ENCODE measurements around the gene BAZ2A. TPM values are rescaled to one million over a fixed set of nuclear protein-coding genes. Genes with fewer than 3 reads are reported as not detected.
A peak's percentile ranks its signal among the peaks of the same experiment; 100 is the strongest.
"Not testable (repeated sequence)": the region's sequence is repeated elsewhere in the genome, so short reads cannot be mapped to it uniquely, and the experiment has no call there.

BAZ2A gene
- polyA plus RNA-seq, 2 donors: 16.4 to 47.5 TPM

DNA sequence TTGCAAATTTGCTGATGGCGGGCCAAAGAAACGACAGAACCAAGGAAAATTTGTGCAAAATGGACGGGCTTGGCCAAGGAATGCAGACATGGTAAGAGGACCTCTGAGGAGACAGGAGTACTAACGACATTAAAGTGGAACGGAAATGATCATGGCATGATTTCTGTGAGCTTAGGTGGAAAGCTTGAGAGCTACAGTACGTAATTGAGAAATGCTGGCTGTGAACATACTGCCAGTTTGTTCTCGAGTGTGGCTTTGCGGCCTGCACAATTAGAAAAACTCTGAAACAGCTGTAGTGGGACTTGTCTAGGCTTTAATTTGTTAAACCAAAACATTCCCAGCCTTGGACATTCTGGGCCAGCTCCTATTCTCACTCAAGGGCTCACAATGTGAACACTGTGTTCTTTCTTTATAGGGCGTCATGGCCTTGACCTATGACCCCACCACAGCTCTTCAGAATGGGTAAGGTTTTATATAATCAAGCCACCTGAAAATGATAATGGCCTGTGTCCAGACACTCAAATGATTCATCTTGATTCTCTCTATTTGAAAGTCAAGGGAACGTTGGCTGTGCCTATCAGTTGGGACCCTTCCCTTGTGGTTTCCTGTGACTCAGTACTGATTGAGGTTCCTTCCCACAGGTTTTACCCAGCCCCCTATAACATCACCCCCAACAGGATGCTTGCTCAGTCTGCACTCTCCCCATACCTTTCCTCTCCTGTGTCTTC is 48.5 kb downstream of the BAZ2A start:
- Histone ChIP-seq H3K27ac (ENCODE audit: low read depth in 2 of 2, low read length in 1 of 2) (peak overlapping the region in 1 of 2 donors; percentile 36), H3K9me3 (ENCODE audit: control insufficient read depth in 2 of 2, insufficient read depth in 1 of 2, low read depth in 1 of 2, low read length in 1 of 2) (no peaks in the 10 kb centered on the region), H3K36me3 (ENCODE audit: control insufficient read depth in 2 of 2, insufficient read depth in 2 of 2, low read length in 1 of 2) (peaks cover 2 to 5% of the 10 kb centered on the region in 2 donors), H3K27me3 (ENCODE audit: control insufficient read depth in 1 of 2, insufficient read depth in 2 of 2, low read length in 2 of 2) (no peaks in the 10 kb centered on the region), H3K4me1 (ENCODE audit: control insufficient read depth in 2 of 2, insufficient read depth in 2 of 2, low read length in 1 of 2) (no peaks in the 10 kb centered on the region), H3K4me3 (ENCODE audit: low read depth in 1 of 2, low read length in 2 of 2) (no peak overlapping the region)
- WGBS, 2 donors: 79% methylated on average over 10 of the region's 10 CpGs

DNA sequence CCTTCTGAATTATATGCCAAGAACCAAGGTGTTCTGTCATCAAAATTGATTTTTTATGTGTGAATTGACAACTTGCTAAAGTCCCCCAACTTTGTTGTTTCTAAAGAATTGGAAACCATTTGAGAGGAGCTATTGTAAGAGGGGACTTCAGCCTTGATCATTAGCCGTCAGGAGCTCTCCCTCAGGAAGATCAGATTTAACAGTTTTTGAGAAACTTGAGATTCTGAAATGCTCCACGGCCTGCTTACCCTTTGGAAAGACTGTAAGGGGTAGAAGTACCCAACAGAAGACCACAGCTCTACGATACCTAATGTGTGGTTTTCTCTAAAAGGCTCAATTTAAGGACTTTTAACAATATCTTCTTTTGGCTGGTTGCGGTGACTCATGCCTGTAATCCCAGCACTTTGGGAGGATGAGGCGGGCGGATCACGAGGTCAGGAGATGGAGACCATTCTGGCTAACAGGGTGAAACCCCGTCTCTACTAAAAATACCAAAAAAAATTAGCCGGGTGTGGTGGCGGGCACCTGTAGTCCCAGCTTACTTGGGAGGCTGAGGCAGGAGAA is 51.1 kb downstream of the BAZ2A start:
- WGBS, 2 donors: 91 to 92% methylated on average over 10 of the region's 10 CpGs
- no peak overlapping the region for H3K4me3 ChIP-seq (ENCODE audit: low read depth in 1 of 2, low read length in 2 of 2)
- H3K4me1 ChIP-seq (ENCODE audit: control insufficient read depth in 2 of 2, insufficient read depth in 2 of 2, low read length in 1 of 2): no peaks in the 10 kb centered on the region
- H3K27me3 ChIP-seq (ENCODE audit: control insufficient read depth in 1 of 2, insufficient read depth in 2 of 2, low read length in 2 of 2): no peaks in the 10 kb centered on the region
- no peak overlapping the region for H3K27ac ChIP-seq (ENCODE audit: low read depth in 2 of 2, low read length in 1 of 2)
- no peaks in the 10 kb centered on the region for H3K9me3 ChIP-seq (ENCODE audit: control insufficient read depth in 2 of 2, insufficient read depth in 1 of 2, low read depth in 1 of 2, low read length in 1 of 2)
- H3K36me3 ChIP-seq (ENCODE audit: control insufficient read depth in 2 of 2, insufficient read depth in 2 of 2, low read length in 1 of 2): peaks cover 2 to 5% of the 10 kb centered on the region in 2 donors

DNA sequence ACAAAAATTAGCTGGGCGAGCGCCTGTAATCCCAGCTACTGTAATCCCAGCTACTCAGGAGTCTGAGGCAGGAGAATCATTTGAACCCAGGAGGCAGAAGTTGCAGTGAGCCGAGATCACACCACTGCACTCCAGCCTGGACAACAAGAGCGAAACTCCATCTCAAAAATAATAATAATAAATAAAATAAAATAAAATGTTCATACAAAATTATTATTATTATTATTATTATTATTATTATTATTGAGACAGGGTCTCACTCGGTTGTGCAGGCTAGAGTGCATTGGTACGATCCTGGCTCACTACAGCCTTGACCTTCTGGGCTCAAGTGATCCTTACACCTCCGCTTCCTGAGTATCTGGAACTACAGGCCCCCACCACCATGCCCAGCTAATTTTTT is 52.9 kb downstream of the BAZ2A start:
- WGBS, 2 donors: 94 to 95% methylated on average over 7 of the region's 7 CpGs
- H3K27me3 ChIP-seq (ENCODE audit: control insufficient read depth in 1 of 2, insufficient read depth in 2 of 2, low read length in 2 of 2); H3K4me1 ChIP-seq (ENCODE audit: control insufficient read depth in 2 of 2, insufficient read depth in 2 of 2, low read length in 1 of 2); H3K36me3 ChIP-seq (ENCODE audit: control insufficient read depth in 2 of 2, insufficient read depth in 2 of 2, low read length in 1 of 2); H3K4me3 ChIP-seq (ENCODE audit: low read depth in 1 of 2, low read length in 2 of 2); H3K9me3 ChIP-seq (ENCODE audit: control insufficient read depth in 2 of 2, insufficient read depth in 1 of 2, low read depth in 1 of 2, low read length in 1 of 2); H3K27ac ChIP-seq (ENCODE audit: low read depth in 2 of 2, low read length in 1 of 2): not testable (repeated sequence)

DNA sequence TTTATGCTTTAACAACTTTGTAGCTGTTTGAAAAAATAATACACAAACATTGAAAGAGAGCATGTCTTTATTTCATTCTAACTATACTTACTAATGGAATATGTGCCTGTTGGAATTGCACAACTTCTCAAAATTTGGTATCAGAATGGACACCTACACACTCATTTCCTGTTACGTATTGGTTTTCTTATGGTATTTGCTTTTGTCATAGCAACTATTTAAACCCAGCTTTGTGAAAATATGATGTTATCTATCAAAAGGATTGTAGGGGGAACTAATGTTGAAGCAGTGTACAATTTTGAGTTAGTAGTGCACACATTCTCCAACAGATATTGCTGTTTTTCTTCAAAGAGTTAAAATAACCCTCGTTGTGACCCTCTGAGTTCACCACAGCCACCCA is 55.9 kb downstream of the BAZ2A start:
- Histone ChIP-seq H3K4me1 (ENCODE audit: control insufficient read depth in 2 of 2, insufficient read depth in 2 of 2, low read length in 1 of 2) (no peaks in the 10 kb centered on the region), H3K36me3 (ENCODE audit: control insufficient read depth in 2 of 2, insufficient read depth in 2 of 2, low read length in 1 of 2) (peaks cover 0 to 2% of the 10 kb centered on the region in 2 donors), H3K27ac (ENCODE audit: low read depth in 2 of 2, low read length in 1 of 2) (no peak overlapping the region), H3K27me3 (ENCODE audit: control insufficient read depth in 1 of 2, insufficient read depth in 2 of 2, low read length in 2 of 2) (no peaks in the 10 kb centered on the region), H3K9me3 (ENCODE audit: control insufficient read depth in 2 of 2, insufficient read depth in 1 of 2, low read depth in 1 of 2, low read length in 1 of 2) (no peaks in the 10 kb centered on the region), H3K4me3 (ENCODE audit: low read depth in 1 of 2, low read length in 2 of 2) (no peak overlapping the region)
- WGBS, 2 donors: 45 to 65% methylated on average over 2 of the region's 2 CpGs

DNA sequence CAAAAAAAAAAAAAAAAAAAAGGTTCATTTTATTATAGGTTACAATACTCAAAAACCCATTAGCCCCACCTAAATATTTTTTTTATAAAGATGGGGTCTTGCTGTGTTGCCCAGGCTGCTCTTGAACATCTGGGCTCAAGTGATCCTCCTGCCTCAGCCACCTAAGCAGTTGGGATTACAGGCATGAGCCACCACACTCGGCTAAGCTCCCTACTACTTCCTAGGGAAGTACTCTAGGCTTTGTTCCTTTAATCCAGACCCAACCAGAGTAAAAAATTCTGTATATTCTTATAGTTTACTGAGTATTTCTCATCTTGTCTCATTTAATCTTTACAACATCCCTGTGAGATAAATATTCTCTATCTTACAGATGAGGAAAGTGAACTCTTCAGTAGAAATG is 57.8 kb downstream of the BAZ2A start:
- no peak overlapping the region for H3K27ac ChIP-seq (ENCODE audit: low read depth in 2 of 2, low read length in 1 of 2)
- WGBS, 2 donors: 62 to 70% methylated on average over 1 of the region's 1 CpG
- H3K9me3 ChIP-seq (ENCODE audit: control insufficient read depth in 2 of 2, insufficient read depth in 1 of 2, low read depth in 1 of 2, low read length in 1 of 2): no peaks in the 10 kb centered on the region
- no peaks in the 10 kb centered on the region for H3K27me3 ChIP-seq (ENCODE audit: control insufficient read depth in 1 of 2, insufficient read depth in 2 of 2, low read length in 2 of 2)
- H3K36me3 ChIP-seq (ENCODE audit: control insufficient read depth in 2 of 2, insufficient read depth in 2 of 2, low read length in 1 of 2): peaks cover 0 to 2% of the 10 kb centered on the region in 2 donors
- H3K4me1 ChIP-seq (ENCODE audit: control insufficient read depth in 2 of 2, insufficient read depth in 2 of 2, low read length in 1 of 2): no peaks in the 10 kb centered on the region
- H3K4me3 ChIP-seq (ENCODE audit: low read depth in 1 of 2, low read length in 2 of 2): no peak overlapping the region

DNA sequence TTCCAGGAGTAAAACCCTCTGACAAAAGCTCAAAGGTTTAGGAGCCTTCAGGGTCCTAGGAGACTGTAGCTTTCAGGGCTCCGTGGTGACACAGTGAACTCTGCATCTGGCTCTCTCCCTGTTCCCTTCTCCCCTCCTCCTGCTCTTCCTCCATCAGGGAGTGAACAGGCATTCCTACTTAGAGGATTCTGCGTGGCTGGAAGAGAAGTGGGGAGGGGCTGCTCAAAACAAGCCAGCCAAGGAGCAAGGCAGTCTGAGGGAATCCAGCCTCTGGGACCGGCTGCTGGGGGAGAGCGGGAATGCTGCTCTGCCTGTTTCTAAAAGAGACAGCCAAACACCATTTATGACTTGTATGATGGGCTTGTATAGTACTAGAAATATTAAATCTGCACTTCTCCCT is 59.0 kb downstream of the BAZ2A start:
- Histone ChIP-seq H3K27me3 (ENCODE audit: control insufficient read depth in 1 of 2, insufficient read depth in 2 of 2, low read length in 2 of 2) (no peaks in the 10 kb centered on the region), H3K4me3 (ENCODE audit: low read depth in 1 of 2, low read length in 2 of 2) (no peak overlapping the region), H3K9me3 (ENCODE audit: control insufficient read depth in 2 of 2, insufficient read depth in 1 of 2, low read depth in 1 of 2, low read length in 1 of 2) (no peaks in the 10 kb centered on the region), H3K27ac (ENCODE audit: low read depth in 2 of 2, low read length in 1 of 2) (peak overlapping the region in 1 of 2 donors; percentile 20), H3K4me1 (ENCODE audit: control insufficient read depth in 2 of 2, insufficient read depth in 2 of 2, low read length in 1 of 2) (no peaks in the 10 kb centered on the region), H3K36me3 (ENCODE audit: control insufficient read depth in 2 of 2, insufficient read depth in 2 of 2, low read length in 1 of 2) (peaks cover 0 to 2% of the 10 kb centered on the region in 2 donors)
- WGBS, 2 donors: 59 to 62% methylated on average over 4 of the region's 4 CpGs

DNA sequence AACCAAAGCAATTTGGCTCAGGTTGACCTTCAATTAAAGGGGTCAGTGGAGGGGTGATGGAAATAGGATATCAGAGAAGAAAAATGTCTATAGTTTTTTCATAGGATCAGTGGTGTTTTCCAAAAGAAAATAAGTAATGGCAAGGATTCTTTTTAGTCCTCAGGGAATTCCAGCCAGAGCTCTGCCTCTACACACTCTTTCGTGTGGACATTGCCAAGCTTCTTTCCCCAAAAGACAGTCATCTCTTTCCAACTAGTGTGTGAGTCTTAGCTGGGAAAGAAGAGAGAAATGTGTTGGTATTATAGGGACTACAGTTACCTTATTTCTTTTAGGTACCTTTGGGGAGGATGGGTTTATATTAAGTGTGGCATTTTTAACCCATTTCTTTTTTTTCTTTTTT is 62.0 kb downstream of the BAZ2A start:
- WGBS, 2 donors: 69 to 85% methylated on average over 1 of the region's 1 CpG
- H3K9me3 ChIP-seq (ENCODE audit: control insufficient read depth in 2 of 2, insufficient read depth in 1 of 2, low read depth in 1 of 2, low read length in 1 of 2): no peaks in the 10 kb centered on the region

DNA sequence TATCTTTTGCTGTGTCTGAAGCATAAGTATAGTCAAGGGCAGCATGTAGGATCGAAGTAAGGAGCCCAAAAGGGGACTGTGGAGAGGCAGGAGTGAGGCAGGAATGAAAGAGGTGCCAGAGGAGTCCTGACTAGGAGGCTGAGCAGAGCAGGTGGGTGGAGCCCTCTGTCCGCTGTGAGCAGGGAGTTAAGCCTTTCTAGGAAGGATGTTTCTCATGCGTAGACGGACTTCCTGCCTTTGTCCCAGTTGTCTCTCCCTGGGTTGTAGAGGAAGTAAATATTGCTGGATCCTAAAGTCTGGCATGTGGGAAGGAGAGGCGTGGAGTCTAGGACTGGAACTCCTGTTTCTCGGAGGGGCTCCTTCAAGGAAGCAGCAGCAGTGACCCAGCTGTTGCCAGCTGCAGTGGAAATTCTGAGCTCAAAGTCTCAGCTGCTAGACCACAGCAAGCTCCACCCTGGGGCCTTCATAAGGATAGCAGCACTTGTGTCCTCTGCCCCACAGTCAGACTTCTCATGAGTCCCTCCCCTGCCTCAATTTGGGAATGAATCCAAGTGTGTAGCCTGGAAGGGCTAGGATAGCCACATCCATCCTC is 64.5 kb downstream of the BAZ2A start:
- Histone ChIP-seq H3K4me3 (ENCODE audit: low read depth in 1 of 2, low read length in 2 of 2) (no peak overlapping the region), H3K27ac (ENCODE audit: low read depth in 2 of 2, low read length in 1 of 2) (peak overlapping the region; percentile 49 to 68), H3K9me3 (ENCODE audit: control insufficient read depth in 2 of 2, insufficient read depth in 1 of 2, low read depth in 1 of 2, low read length in 1 of 2) (no peaks in the 10 kb centered on the region), H3K27me3 (ENCODE audit: control insufficient read depth in 1 of 2, insufficient read depth in 2 of 2, low read length in 2 of 2) (no peaks in the 10 kb centered on the region), H3K36me3 (ENCODE audit: control insufficient read depth in 2 of 2, insufficient read depth in 2 of 2, low read length in 1 of 2) (peaks cover 0 to 2% of the 10 kb centered on the region in 2 donors), H3K4me1 (ENCODE audit: control insufficient read depth in 2 of 2, insufficient read depth in 2 of 2, low read length in 1 of 2) (no peaks in the 10 kb centered on the region)
- 29 to 35% methylated on average over 6 of the region's 6 CpGs for WGBS, 2 donors

More for the DNA sequence above, 62.0 kb downstream of the BAZ2A start:
- Histone ChIP-seq H3K4me1 (ENCODE audit: control insufficient read depth in 2 of 2, insufficient read depth in 2 of 2, low read length in 1 of 2) (no peaks in the 10 kb centered on the region), H3K36me3 (ENCODE audit: control insufficient read depth in 2 of 2, insufficient read depth in 2 of 2, low read length in 1 of 2) (peaks cover 0 to 2% of the 10 kb centered on the region in 2 donors), H3K4me3 (ENCODE audit: low read depth in 1 of 2, low read length in 2 of 2) (no peak overlapping the region), H3K27ac (ENCODE audit: low read depth in 2 of 2, low read length in 1 of 2) (no peak overlapping the region), H3K27me3 (ENCODE audit: control insufficient read depth in 1 of 2, insufficient read depth in 2 of 2, low read length in 2 of 2) (no peaks in the 10 kb centered on the region)

DNA sequence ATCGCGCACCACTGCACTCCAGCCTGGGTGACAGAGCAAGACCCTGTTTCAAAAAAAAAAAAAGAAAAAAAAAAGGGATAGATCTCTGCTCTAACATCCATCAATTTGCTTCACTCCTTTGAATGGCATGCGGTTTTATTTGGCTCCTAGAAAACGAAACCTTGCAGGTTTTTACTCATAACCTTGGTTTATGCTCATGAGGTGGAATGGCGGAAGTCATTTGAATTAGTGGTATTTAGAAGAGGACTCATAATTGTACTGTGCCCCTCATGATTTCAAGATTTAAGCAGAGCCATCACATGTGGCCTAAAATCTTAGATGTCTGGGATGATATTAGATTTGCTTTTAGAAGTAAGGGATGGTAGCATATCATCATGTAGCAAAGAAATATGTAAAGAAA is 79.1 kb downstream of the BAZ2A start:
- no peak overlapping the region for H3K27ac ChIP-seq (ENCODE audit: low read depth in 2 of 2, low read length in 1 of 2)
- no peaks in the 10 kb centered on the region for H3K9me3 ChIP-seq (ENCODE audit: control insufficient read depth in 2 of 2, insufficient read depth in 1 of 2, low read depth in 1 of 2, low read length in 1 of 2)
- H3K27me3 ChIP-seq (ENCODE audit: control insufficient read depth in 1 of 2, insufficient read depth in 2 of 2, low read length in 2 of 2): no peaks in the 10 kb centered on the region
- H3K36me3 ChIP-seq (ENCODE audit: control insufficient read depth in 2 of 2, insufficient read depth in 2 of 2, low read length in 1 of 2): no peaks in the 10 kb centered on the region
- 92 to 93% methylated on average over 5 of the region's 5 CpGs for WGBS, 2 donors
- H3K4me3 ChIP-seq (ENCODE audit: low read depth in 1 of 2, low read length in 2 of 2): no peak overlapping the region
- H3K4me1 ChIP-seq (ENCODE audit: control insufficient read depth in 2 of 2, insufficient read depth in 2 of 2, low read length in 1 of 2): no peaks in the 10 kb centered on the region

All from esophagus (tissue), 2 donors.